ENCODE data around the gene BORCS6.

GRCh38 chr17:8154608-8155155, 35.3 kb downstream of the BORCS6 start:
- TF ChIP-seq CTCF (IDR thresholded peaks at IDR 0.05) (no peak), POLR2A (IDR thresholded peaks at IDR 0.05) (no peak)
